Measurements from ENCODE around the gene FBXL13.

The FBXL13 gene

GRCh38 chr7:102976493-102976892 lies 98.1 kb downstream of the FBXL13 start:
- H3K36me3 ChIP-seq (ENCODE audit: insufficient read depth) = no peaks in the 10 kb centered on the region
- H3K4me3 ChIP-seq (IDR thresholded peaks at IDR 0.05; ENCODE audit: insufficient read depth, low read depth, low read length) = no peak overlapping the region
- no peaks in the 10 kb centered on the region for H3K4me1 ChIP-seq (ENCODE audit: low read depth, poor library complexity, severe bottlenecking)
- H3K27me3 ChIP-seq (ENCODE audit: insufficient read depth, low read depth) = no peaks in the 10 kb centered on the region
- H3K27ac ChIP-seq = no peak overlapping the region
- no peak overlapping the region for H3K9ac ChIP-seq
- H3K4me2 ChIP-seq = no peak overlapping the region
- no peak for TF ChIP-seq CTCF (conservative IDR thresholded peaks at IDR 0.05; ENCODE audit: low read depth, low read length)
- no peaks in the 10 kb centered on the region for H4K20me1 ChIP-seq (ENCODE audit: insufficient read depth)
- no peaks in the 10 kb centered on the region for H3K79me2 ChIP-seq (ENCODE audit: insufficient read depth, low read depth)
- H2AFZ ChIP-seq (ENCODE audit: low read depth) = no peak overlapping the region

GRCh38 chr7:102975854-102976253 lies 98.7 kb downstream of the FBXL13 start:
- H2AFZ ChIP-seq (ENCODE audit: low read depth) = no peak overlapping the region
- no peaks in the 10 kb centered on the region for H3K4me1 ChIP-seq (ENCODE audit: low read depth, poor library complexity, severe bottlenecking)
- no peaks in the 10 kb centered on the region for H3K27me3 ChIP-seq (ENCODE audit: insufficient read depth, low read depth)
- no peaks in the 10 kb centered on the region for H3K36me3 ChIP-seq (ENCODE audit: insufficient read depth)
- H3K79me2 ChIP-seq (ENCODE audit: insufficient read depth, low read depth) = no peaks in the 10 kb centered on the region
- TF ChIP-seq CTCF (conservative IDR thresholded peaks at IDR 0.05; ENCODE audit: low read depth, low read length) = no peak
- H3K27ac ChIP-seq = no peak overlapping the region
- no peak overlapping the region for H3K4me2 ChIP-seq
- H3K4me3 ChIP-seq (IDR thresholded peaks at IDR 0.05; ENCODE audit: insufficient read depth, low read depth, low read length) = no peak overlapping the region
- H3K9ac ChIP-seq = no peak overlapping the region
- H4K20me1 ChIP-seq (ENCODE audit: insufficient read depth) = no peaks in the 10 kb centered on the region

GRCh38 chr7:102974366-102975236 lies 100.0 kb downstream of the FBXL13 start:
- no peak overlapping the region for H3K9ac ChIP-seq
- no peaks in the 10 kb centered on the region for H4K20me1 ChIP-seq (ENCODE audit: insufficient read depth)
- H3K36me3 ChIP-seq (ENCODE audit: insufficient read depth) = no peaks in the 10 kb centered on the region
- H2AFZ ChIP-seq (ENCODE audit: low read depth) = 0 out of 2 replicates have a peak overlapping the region, but pooled peaks have one; percentile 5
- no peak overlapping the region for H3K4me2 ChIP-seq
- peak; percentile 27; the same call in 1 of the 2 replicates for TF ChIP-seq CTCF (conservative IDR thresholded peaks at IDR 0.05; ENCODE audit: low read depth, low read length)
- no peak overlapping the region for H3K27ac ChIP-seq
- no peaks in the 10 kb centered on the region for H3K27me3 ChIP-seq (ENCODE audit: insufficient read depth, low read depth)
- no peaks in the 10 kb centered on the region for H3K79me2 ChIP-seq (ENCODE audit: insufficient read depth, low read depth)
- no peaks in the 10 kb centered on the region for H3K4me1 ChIP-seq (ENCODE audit: low read depth, poor library complexity, severe bottlenecking)
- H3K4me3 ChIP-seq (IDR thresholded peaks at IDR 0.05; ENCODE audit: insufficient read depth, low read depth, low read length) = no peak overlapping the region

GRCh38 chr7:102973096-102973802 lies 101.3 kb downstream of the FBXL13 start:
- H3K4me2 ChIP-seq = no peak overlapping the region
- no peaks in the 10 kb centered on the region for H4K20me1 ChIP-seq (ENCODE audit: insufficient read depth)
- no peaks in the 10 kb centered on the region for H3K36me3 ChIP-seq (ENCODE audit: insufficient read depth)
- H3K4me1 ChIP-seq (ENCODE audit: low read depth, poor library complexity, severe bottlenecking) = no peaks in the 10 kb centered on the region
- H3K27ac ChIP-seq = no peak overlapping the region
- H3K27me3 ChIP-seq (ENCODE audit: insufficient read depth, low read depth) = no peaks in the 10 kb centered on the region
- H3K4me3 ChIP-seq (IDR thresholded peaks at IDR 0.05; ENCODE audit: insufficient read depth, low read depth, low read length) = no peak overlapping the region
- H2AFZ ChIP-seq (ENCODE audit: low read depth) = no peak overlapping the region
- no peak overlapping the region for H3K9ac ChIP-seq
- no peak for TF ChIP-seq CTCF (conservative IDR thresholded peaks at IDR 0.05; ENCODE audit: low read depth, low read length)
- H3K79me2 ChIP-seq (ENCODE audit: insufficient read depth, low read depth) = no peaks in the 10 kb centered on the region
